HepG2 (cell line): ENCODE measurements around the gene TUBA8.

Source experiments
- ESRRA ChIP-seq: sonication (generic); formaldehyde crosslinking; IDR thresholded peaks from 2 replicates; pipeline ENCODE4 v1.5.1; 2020; ENCODE audit warnings: mild to moderate bottlenecking, low read depth, missing genetic modification reagents
- FOXA3 ChIP-seq: IDR thresholded peaks from 2 replicates; pipeline ENCODE4 v1.6.1; 2016; ENCODE audit warnings: missing genetic modification reagents, missing compliant biosample characterization
- KDM4B ChIP-seq: sonication (generic); formaldehyde crosslinking; IDR thresholded peaks from 2 replicates; pipeline ENCODE4 v1.4.0; 2020; ENCODE audit warnings: missing genetic modification reagents
- ZNF274 ChIP-seq: sonication (generic); formaldehyde crosslinking; IDR thresholded peaks from 2 replicates; pipeline ENCODE4 v1.5.1; 2020; ENCODE audit warnings: mild to moderate bottlenecking, missing genetic modification reagents
- TF ChIP-seq, protein P1 (sequence below): sonication (generic); formaldehyde crosslinking; IDR thresholded peaks from 2 replicates; pipeline ENCODE4 v1.4.0; 2020; ENCODE audit warnings: missing genetic modification reagents, borderline replicate concordance
- TF ChIP-seq, protein P2 (sequence below): sonication (generic); formaldehyde crosslinking; IDR thresholded peaks from 2 replicates; pipeline ENCODE4 v1.4.0; 2020; ENCODE audit warnings: mild to moderate bottlenecking, missing genetic modification reagents
- TF ChIP-seq, protein P3 (sequence below): fragments of 450-650 bp; IDR thresholded peaks from 2 replicates; pipeline ENCODE4 v1.6.1; 2017

DNA sequence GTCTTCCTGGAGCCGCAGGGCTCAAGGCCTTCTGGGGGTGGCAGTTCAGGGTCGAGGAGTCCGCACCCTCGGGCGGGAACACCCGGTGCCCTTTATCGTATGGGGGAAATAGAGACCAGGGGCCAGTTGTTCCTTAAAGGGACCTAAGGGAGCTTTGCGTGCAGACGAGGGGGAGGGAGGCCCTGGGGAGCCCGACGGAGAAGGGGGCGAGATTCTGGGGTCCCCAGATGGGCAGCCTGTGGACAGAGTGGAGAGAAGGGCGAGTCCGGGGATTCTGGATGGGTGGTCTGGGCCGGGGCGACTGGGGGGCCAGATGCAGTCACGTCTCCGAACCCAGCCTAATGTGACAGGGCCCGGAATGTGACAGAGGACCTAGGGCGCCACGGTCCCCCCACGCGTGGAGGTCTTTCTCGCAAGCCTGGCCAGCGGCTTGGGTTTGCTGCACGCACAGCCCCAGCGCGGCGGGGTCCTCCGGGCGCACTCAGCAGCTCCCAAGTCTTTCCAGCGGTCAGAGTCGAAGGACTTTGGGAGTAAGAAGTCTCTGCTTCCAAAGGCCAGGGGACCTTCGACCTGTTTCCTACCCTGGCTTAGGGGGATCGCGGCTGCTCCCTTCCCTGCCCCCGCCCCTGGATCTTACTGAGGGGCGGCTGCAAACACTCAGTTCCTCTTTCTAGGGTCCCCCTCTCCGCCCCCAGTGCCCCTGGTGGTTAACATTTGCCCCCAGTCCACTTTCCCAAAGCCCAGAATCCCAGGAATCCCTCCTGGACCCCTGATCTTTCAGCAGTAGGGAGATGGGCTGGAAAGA is 547 bp downstream of the TUBA8 start:
- no peak for TF ChIP-seq ZNF274 (CRISPR knock-in tag)
- TF ChIP-seq, protein P1, sequence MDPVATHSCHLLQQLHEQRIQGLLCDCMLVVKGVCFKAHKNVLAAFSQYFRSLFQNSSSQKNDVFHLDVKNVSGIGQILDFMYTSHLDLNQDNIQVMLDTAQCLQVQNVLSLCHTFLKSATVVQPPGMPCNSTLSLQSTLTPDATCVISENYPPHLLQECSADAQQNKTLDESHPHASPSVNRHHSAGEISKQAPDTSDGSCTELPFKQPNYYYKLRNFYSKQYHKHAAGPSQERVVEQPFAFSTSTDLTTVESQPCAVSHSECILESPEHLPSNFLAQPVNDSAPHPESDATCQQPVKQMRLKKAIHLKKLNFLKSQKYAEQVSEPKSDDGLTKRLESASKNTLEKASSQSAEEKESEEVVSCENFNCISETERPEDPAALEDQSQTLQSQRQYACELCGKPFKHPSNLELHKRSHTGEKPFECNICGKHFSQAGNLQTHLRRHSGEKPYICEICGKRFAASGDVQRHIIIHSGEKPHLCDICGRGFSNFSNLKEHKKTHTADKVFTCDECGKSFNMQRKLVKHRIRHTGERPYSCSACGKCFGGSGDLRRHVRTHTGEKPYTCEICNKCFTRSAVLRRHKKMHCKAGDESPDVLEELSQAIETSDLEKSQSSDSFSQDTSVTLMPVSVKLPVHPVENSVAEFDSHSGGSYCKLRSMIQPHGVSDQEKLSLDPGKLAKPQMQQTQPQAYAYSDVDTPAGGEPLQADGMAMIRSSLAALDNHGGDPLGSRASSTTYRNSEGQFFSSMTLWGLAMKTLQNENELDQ: no peak
- no peak for TF ChIP-seq ESRRA (CRISPR knock-in tag)
- TF ChIP-seq FOXA3 (CRISPR knock-in tag): no peak
- TF ChIP-seq, protein P2, sequence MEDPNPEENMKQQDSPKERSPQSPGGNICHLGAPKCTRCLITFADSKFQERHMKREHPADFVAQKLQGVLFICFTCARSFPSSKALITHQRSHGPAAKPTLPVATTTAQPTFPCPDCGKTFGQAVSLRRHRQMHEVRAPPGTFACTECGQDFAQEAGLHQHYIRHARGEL (CRISPR knock-in tag): no peak
- TF ChIP-seq, protein P3, sequence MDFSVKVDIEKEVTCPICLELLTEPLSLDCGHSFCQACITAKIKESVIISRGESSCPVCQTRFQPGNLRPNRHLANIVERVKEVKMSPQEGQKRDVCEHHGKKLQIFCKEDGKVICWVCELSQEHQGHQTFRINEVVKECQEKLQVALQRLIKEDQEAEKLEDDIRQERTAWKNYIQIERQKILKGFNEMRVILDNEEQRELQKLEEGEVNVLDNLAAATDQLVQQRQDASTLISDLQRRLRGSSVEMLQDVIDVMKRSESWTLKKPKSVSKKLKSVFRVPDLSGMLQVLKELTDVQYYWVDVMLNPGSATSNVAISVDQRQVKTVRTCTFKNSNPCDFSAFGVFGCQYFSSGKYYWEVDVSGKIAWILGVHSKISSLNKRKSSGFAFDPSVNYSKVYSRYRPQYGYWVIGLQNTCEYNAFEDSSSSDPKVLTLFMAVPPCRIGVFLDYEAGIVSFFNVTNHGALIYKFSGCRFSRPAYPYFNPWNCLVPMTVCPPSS: no peak
- TF ChIP-seq KDM4B (CRISPR knock-in tag): no peak
